ENCODE results near the gene WWC1.

Gene WWC1

GRCh38 chr5:168359820-168360460 is 68.5 kb downstream of the WWC1 start:
- H3K9me3 ChIP-seq (ENCODE audit: control insufficient read depth, low read length): no peaks in the 10 kb centered on the region
- no peaks in the 10 kb centered on the region for H3K36me3 ChIP-seq (ENCODE audit: control insufficient read depth, insufficient read depth, low read length)
- H3K27me3 ChIP-seq (ENCODE audit: control insufficient read depth, insufficient read depth, low read length, poor library complexity, severe bottlenecking): no peaks in the 10 kb centered on the region
- WGBS, 2 experiments: 76 to 79% methylated on average over 2 of the region's 2 CpGs
- no peak overlapping the region for H3K27ac ChIP-seq (ENCODE audit: insufficient read depth, low read depth, low read length, poor library complexity, severe bottlenecking)
- peaks cover 3% of the 10 kb centered on the region for H3K4me1 ChIP-seq (ENCODE audit: control insufficient read depth, insufficient read depth, low read length)
- H3K4me3 ChIP-seq (ENCODE audit: insufficient read depth, low read depth, low read length): no peak overlapping the region

- no peaks in the 10 kb centered on the region for H3K27me3 ChIP-seq (ENCODE audit: control insufficient read depth, insufficient read depth, low read length, poor library complexity, severe bottlenecking)
- WGBS, 2 experiments: 92 to 98% methylated on average over 3 of the region's 3 CpGs
- no peaks in the 10 kb centered on the region for H3K36me3 ChIP-seq (ENCODE audit: control insufficient read depth, insufficient read depth, low read length)
- H3K27ac ChIP-seq (ENCODE audit: insufficient read depth, low read depth, low read length, poor library complexity, severe bottlenecking): no peak overlapping the region
- H3K4me1 ChIP-seq (ENCODE audit: control insufficient read depth, insufficient read depth, low read length): peaks cover 10% of the 10 kb centered on the region
- H3K4me3 ChIP-seq (ENCODE audit: insufficient read depth, low read depth, low read length): no peak overlapping the region
- no peaks in the 10 kb centered on the region for H3K9me3 ChIP-seq (ENCODE audit: control insufficient read depth, low read length)
Observed at GRCh38 chr5:168360521-168361285, 69.3 kb downstream of the WWC1 start.

GRCh38 chr5:168362097-168362885 is 70.8 kb downstream of the WWC1 start:
- 89 to 98% methylated on average over 3 of the region's 3 CpGs for WGBS, 2 experiments

GRCh38 chr5:168364151-168364661 is 72.8 kb downstream of the WWC1 start:
- 92 to 94% methylated on average over 11 of the region's 11 CpGs for WGBS, 2 experiments

More at GRCh38 chr5:168362097-168362885, 70.8 kb downstream of the WWC1 start:
- Histone ChIP-seq H3K4me1 (ENCODE audit: control insufficient read depth, insufficient read depth, low read length) (peaks cover 12% of the 10 kb centered on the region), H3K27me3 (ENCODE audit: control insufficient read depth, insufficient read depth, low read length, poor library complexity, severe bottlenecking) (no peaks in the 10 kb centered on the region), H3K36me3 (ENCODE audit: control insufficient read depth, insufficient read depth, low read length) (no peaks in the 10 kb centered on the region), H3K9me3 (ENCODE audit: control insufficient read depth, low read length) (no peaks in the 10 kb centered on the region), H3K4me3 (ENCODE audit: insufficient read depth, low read depth, low read length) (no peak overlapping the region), H3K27ac (ENCODE audit: insufficient read depth, low read depth, low read length, poor library complexity, severe bottlenecking) (no peak overlapping the region)

GRCh38 chr5:168364750-168365550 is 73.5 kb downstream of the WWC1 start:
- peaks cover 12% of the 10 kb centered on the region for H3K4me1 ChIP-seq (ENCODE audit: control insufficient read depth, insufficient read depth, low read length)
- H3K27me3 ChIP-seq (ENCODE audit: control insufficient read depth, insufficient read depth, low read length, poor library complexity, severe bottlenecking): no peaks in the 10 kb centered on the region
- H3K9me3 ChIP-seq (ENCODE audit: control insufficient read depth, low read length): no peaks in the 10 kb centered on the region
- no peaks in the 10 kb centered on the region for H3K36me3 ChIP-seq (ENCODE audit: control insufficient read depth, insufficient read depth, low read length)
- no peak overlapping the region for H3K27ac ChIP-seq (ENCODE audit: insufficient read depth, low read depth, low read length, poor library complexity, severe bottlenecking)
- 70 to 74% methylated on average over 12 of the region's 12 CpGs for WGBS, 2 experiments
- H3K4me3 ChIP-seq (ENCODE audit: insufficient read depth, low read depth, low read length): no peak overlapping the region

More at GRCh38 chr5:168364151-168364661, 72.8 kb downstream of the WWC1 start:
- Histone ChIP-seq H3K27ac (ENCODE audit: insufficient read depth, low read depth, low read length, poor library complexity, severe bottlenecking) (no peak overlapping the region), H3K4me1 (ENCODE audit: control insufficient read depth, insufficient read depth, low read length) (peaks cover 12% of the 10 kb centered on the region), H3K36me3 (ENCODE audit: control insufficient read depth, insufficient read depth, low read length) (no peaks in the 10 kb centered on the region), H3K9me3 (ENCODE audit: control insufficient read depth, low read length) (no peaks in the 10 kb centered on the region), H3K4me3 (ENCODE audit: insufficient read depth, low read depth, low read length) (no peak overlapping the region), H3K27me3 (ENCODE audit: control insufficient read depth, insufficient read depth, low read length, poor library complexity, severe bottlenecking) (no peaks in the 10 kb centered on the region)

- 75 to 76% methylated on average over 10 of the region's 10 CpGs for WGBS, 2 experiments
- no peak overlapping the region for H3K27ac ChIP-seq (ENCODE audit: insufficient read depth, low read depth, low read length, poor library complexity, severe bottlenecking)
- no peak overlapping the region for H3K4me3 ChIP-seq (ENCODE audit: insufficient read depth, low read depth, low read length)
- H3K36me3 ChIP-seq (ENCODE audit: control insufficient read depth, insufficient read depth, low read length): no peaks in the 10 kb centered on the region
- peaks cover 12% of the 10 kb centered on the region for H3K4me1 ChIP-seq (ENCODE audit: control insufficient read depth, insufficient read depth, low read length)
- no peaks in the 10 kb centered on the region for H3K27me3 ChIP-seq (ENCODE audit: control insufficient read depth, insufficient read depth, low read length, poor library complexity, severe bottlenecking)
- H3K9me3 ChIP-seq (ENCODE audit: control insufficient read depth, low read length): no peaks in the 10 kb centered on the region
Observed at GRCh38 chr5:168365581-168366081, 74.2 kb downstream of the WWC1 start.

- Histone ChIP-seq H3K4me1 (ENCODE audit: control insufficient read depth, insufficient read depth, low read length) (peaks cover 12% of the 10 kb centered on the region), H3K27me3 (ENCODE audit: control insufficient read depth, insufficient read depth, low read length, poor library complexity, severe bottlenecking) (no peaks in the 10 kb centered on the region), H3K27ac (ENCODE audit: insufficient read depth, low read depth, low read length, poor library complexity, severe bottlenecking) (no peak overlapping the region), H3K9me3 (ENCODE audit: control insufficient read depth, low read length) (no peaks in the 10 kb centered on the region), H3K36me3 (ENCODE audit: control insufficient read depth, insufficient read depth, low read length) (no peaks in the 10 kb centered on the region), H3K4me3 (ENCODE audit: insufficient read depth, low read depth, low read length) (no peak overlapping the region)
- 91 to 92% methylated on average over 3 of the region's 3 CpGs for WGBS, 2 experiments
Observed at GRCh38 chr5:168366116-168366515, 74.7 kb downstream of the WWC1 start.

- 84 to 85% methylated on average over 3 of the region's 3 CpGs for WGBS, 2 experiments
- H3K4me3 ChIP-seq (ENCODE audit: insufficient read depth, low read depth, low read length): no peak overlapping the region
Observed at GRCh38 chr5:168368854-168369253, 77.4 kb downstream of the WWC1 start.

GRCh38 chr5:168370831-168371230 is 79.4 kb downstream of the WWC1 start:
- 94 to 96% methylated on average over 4 of the region's 4 CpGs for WGBS, 2 experiments
- H3K4me3 ChIP-seq (ENCODE audit: insufficient read depth, low read depth, low read length): no peak overlapping the region
- peaks cover under 1% of the 10 kb centered on the region for H3K4me1 ChIP-seq (ENCODE audit: control insufficient read depth, insufficient read depth, low read length)
- H3K9me3 ChIP-seq (ENCODE audit: control insufficient read depth, low read length): no peaks in the 10 kb centered on the region
- no peaks in the 10 kb centered on the region for H3K27me3 ChIP-seq (ENCODE audit: control insufficient read depth, insufficient read depth, low read length, poor library complexity, severe bottlenecking)
- H3K27ac ChIP-seq (ENCODE audit: insufficient read depth, low read depth, low read length, poor library complexity, severe bottlenecking): no peak overlapping the region
- no peaks in the 10 kb centered on the region for H3K36me3 ChIP-seq (ENCODE audit: control insufficient read depth, insufficient read depth, low read length)

More at GRCh38 chr5:168368854-168369253, 77.4 kb downstream of the WWC1 start:
- Histone ChIP-seq H3K27ac (ENCODE audit: insufficient read depth, low read depth, low read length, poor library complexity, severe bottlenecking) (no peak overlapping the region), H3K9me3 (ENCODE audit: control insufficient read depth, low read length) (no peaks in the 10 kb centered on the region), H3K27me3 (ENCODE audit: control insufficient read depth, insufficient read depth, low read length, poor library complexity, severe bottlenecking) (no peaks in the 10 kb centered on the region), H3K4me1 (ENCODE audit: control insufficient read depth, insufficient read depth, low read length) (peaks cover 12% of the 10 kb centered on the region), H3K36me3 (ENCODE audit: control insufficient read depth, insufficient read depth, low read length) (no peaks in the 10 kb centered on the region)

All from ectodermal cell (in vitro differentiated cells).